Choroid plexus epithelial cell (primary cell): Measurements from ENCODE around the gene AP4E1.

ENCODE experiments used
- DNase-seq: peaks from one replicate; pipeline ENCODE4 v3.0.0-alpha.2; 2010; ENCODE audit warnings: low read depth
- H3K4me3 ChIP-seq: 2 replicates; pipeline ENCODE4 v1.5.1; 2011; ENCODE audit warnings: low read depth, mild to moderate bottlenecking, control low read depth, low read length, moderate library complexity
- CTCF ChIP-seq: conservative IDR thresholded peaks from 2 replicates; pipeline ENCODE4 v1.5.1; 2011; ENCODE audit warnings: low read depth, mild to moderate bottlenecking, control low read depth, inconsistent platforms, low read length, moderate library complexity

The AP4E1 gene

GRCh38 chr15:50979041-50979440 is 70.6 kb downstream of the AP4E1 start:
- no peak overlapping the region for H3K4me3 ChIP-seq
- DNase-seq, result peak; percentile 23
- no peak for TF ChIP-seq CTCF

- no peak overlapping the region for H3K4me3 ChIP-seq
- no peak for DNase-seq
- TF ChIP-seq CTCF, result no peak
Observed at GRCh38 chr15:50993598-50993997, 85.1 kb downstream of the AP4E1 start.

GRCh38 chr15:50996641-50997040 is 88.2 kb downstream of the AP4E1 start:
- no peak for TF ChIP-seq CTCF
- peak; percentile 26 for DNase-seq
- no peak overlapping the region for H3K4me3 ChIP-seq

- H3K4me3 ChIP-seq, result no peak overlapping the region
- no peak for DNase-seq
- TF ChIP-seq CTCF, result no peak
Observed at GRCh38 chr15:50997371-50998051, 89.0 kb downstream of the AP4E1 start.

GRCh38 chr15:51004103-51004551 is 95.6 kb downstream of the AP4E1 start:
- DNase-seq, result peak; percentile 82
- TF ChIP-seq CTCF, result no peak
- no peak overlapping the region for H3K4me3 ChIP-seq

GRCh38 chr15:51006336-51006985 is 98.0 kb downstream of the AP4E1 start:
- no peak for DNase-seq
- TF ChIP-seq CTCF, result no peak
- H3K4me3 ChIP-seq, result no peak overlapping the region
